Measurements from ENCODE around the gene IFITM10. TPM values are rescaled to one million over a fixed set of nuclear protein-coding genes. Genes with fewer than 3 reads are reported as not detected.

Gene IFITM10
- total and polyA plus RNA-seq, 9 of the 15 experiments (the other 6 are each of a cell fraction or from before 2014, with no cell fraction given), result 0.08 to 0.13 (median 0.09) TPM; not detected in 6

- ChIA-PET POLR2A (interaction anchor here (0.6 kb wide), 2 partner anchors 42 to 1236 kb away, joined by 3 read pairs; no protein-coding TSS in a partner anchor), CTCF (ENCODE audit: low intra/inter-chr PET ratio) (interaction anchor here (1.6 kb wide), 1 partner anchor 89 kb away, joined by 10 read pairs; no protein-coding TSS in a partner anchor)
- WGBS (ENCODE audit: insufficient coverage, low coverage, missing lambda C conversion rate), result 1% methylated on average over 8 of the region's 10 CpGs
- no TSS peak for BruUV-seq (replicated peaks)
- TF ChIP-seq CBFA2T3 (IDR thresholded peaks at IDR 0.05), result no peak
- no peak for TF ChIP-seq E2F5 (CRISPR knock-in tag; IDR thresholded peaks at IDR 0.05)
- TF ChIP-seq RCOR1 (IDR thresholded peaks at IDR 0.05; ENCODE audit: borderline replicate concordance in 1 of 2, low read depth in 2 of 2, low read length in 2 of 2), result no peak
- no peak for TF ChIP-seq EHMT2 (IDR thresholded peaks at IDR 0.05)
- TF ChIP-seq PKNOX1 (IDR thresholded peaks at IDR 0.05), result no peak
- TF ChIP-seq CLOCK (CRISPR knock-in tag; IDR thresholded peaks at IDR 0.05; ENCODE audit: borderline replicate concordance), result no peak
- no peak for TF ChIP-seq TCF15 (CRISPR knock-in tag; IDR thresholded peaks at IDR 0.05)
- TF ChIP-seq NR2C1 (IDR thresholded peaks at IDR 0.05), result no peak
- no peak for TF ChIP-seq NR2C1 (tag; IDR thresholded peaks at IDR 0.05)
- no peak for TF ChIP-seq ID3 (CRISPR knock-in tag; IDR thresholded peaks at IDR 0.05)
- no peak for TF ChIP-seq ID3 (tag; IDR thresholded peaks at IDR 0.05)
- no peak for TF ChIP-seq TRIM24 (IDR thresholded peaks at IDR 0.05)
- TF ChIP-seq ZNF77 (CRISPR knock-in tag; IDR thresholded peaks at IDR 0.05), result no peak
- no peak for TF ChIP-seq POLR3G (IDR thresholded peaks at IDR 0.05; ENCODE audit: extremely low read depth, insufficient read length, insufficient replicate concordance)
- no peak for TF ChIP-seq RFX5 (IDR thresholded peaks at IDR 0.05; ENCODE audit: low read depth, low read length)
- TF ChIP-seq NFXL1 (CRISPR knock-in tag; IDR thresholded peaks at IDR 0.05), result no peak
- no peak for TF ChIP-seq ETS2 (tag; IDR thresholded peaks at IDR 0.05; ENCODE audit: borderline replicate concordance, poor library complexity, severe bottlenecking)
- H3K36me3 ChIP-seq (ENCODE audit: control insufficient read depth, insufficient read depth, low read length), result no peaks in the 10 kb centered on the region
- no peak overlapping the region for H3K9ac ChIP-seq (ENCODE audit: insufficient read depth in 1 of 2, low read depth in 2 of 2, low read length in 2 of 2)
- H3K9me3 ChIP-seq (replicated peaks; ENCODE audit: control insufficient read depth, insufficient read depth, low read depth, low read length), result peaks cover 8% of the 10 kb centered on the region
- ATAC-seq (no peak), FAIRE-seq (no peak), DNase-seq (ENCODE audit: extremely low read depth in 1 of 4, low spot score in 3 of 4) (no peak)
- intact Hi-C loops (cut with micrococcal nuclease) (no loop called here), in situ Hi-C loops (cut with MboI) (no loop called here)
- H3K4me1 ChIP-seq (replicated peaks in 1 of 2; ENCODE audit: control insufficient read depth in 2 of 2, insufficient read depth in 2 of 2, low read length in 2 of 2), result peaks cover 0 to 5% of the 10 kb centered on the region in 2 experiments; a peak in 1 of 5 replicates
- no peaks in the 10 kb centered on the region for H3K9me1 ChIP-seq (ENCODE audit: control insufficient read depth, insufficient read depth, low read length)
- H4K20me1 ChIP-seq (replicated peaks; ENCODE audit: control insufficient read depth, insufficient read depth, low read length), result 0 out of 2 replicates have a peak, but pooled peaks cover 4% of the 10 kb centered on the region
- H3K4me3 ChIP-seq, result no peak overlapping the region
- no peak overlapping the region for H3K27ac ChIP-seq (ENCODE audit: extremely low read depth, low read depth, low read length)
- no peak overlapping the region for H3K4me2 ChIP-seq (ENCODE audit: insufficient read depth, low read length)
- H3K27me3 ChIP-seq (ENCODE audit: control insufficient read depth in 2 of 2, insufficient read depth in 2 of 2, low read length in 2 of 2), result peaks cover 5 to 19% of the 10 kb centered on the region in 2 experiments; a peak in 3 of 5 replicates
- no peaks in the 10 kb centered on the region for H3K79me2 ChIP-seq (ENCODE audit: control insufficient read depth, insufficient read depth, low read length)
- H2AFZ ChIP-seq (ENCODE audit: low read depth, low read length), result no peak overlapping the region
These were observed 6.7 kb downstream of the IFITM10 start for GRCh38 chr11:1743585-1744136.

Measured in K562 (cell line).